HL-60 (cell line): ENCODE data around the gene LGR4.

Experiments used
- DNase-seq, 2 experiments: peaks; one replicate each; pipeline ENCODE4 v3.0.0-alpha.2; 2010 to 2020; ENCODE audit warnings: low read depth in 1 of 2, low spot score in 1 of 2
- H3K27ac ChIP-seq: fragments of 250-450 bp; sonication (Bioruptor Pico); replicated peaks from 2 replicates; pipeline ENCODE4 v1.5.1; 2020; ENCODE audit warnings: mild to moderate bottlenecking, moderate library complexity
- H3K27me3 ChIP-seq: fragments of 250-450 bp; sonication (Bioruptor Pico); 2 replicates; pipeline ENCODE4 v1.5.1; 2021; ENCODE audit warnings: mild to moderate bottlenecking, moderate library complexity; ENCODE audit not compliant: insufficient read depth, poor library complexity, severe bottlenecking
- H3K4me3 ChIP-seq: replicated peaks from 2 replicates; pipeline ENCODE4 v1.5.1; 2011; ENCODE audit warnings: mild to moderate bottlenecking, control low read depth, low read length; ENCODE audit not compliant: insufficient read depth
- CTCF ChIP-seq: IDR thresholded peaks from one replicate; pipeline ENCODE4 v1.5.1; 2011; ENCODE audit warnings: low read length, control low read depth, inconsistent platforms; ENCODE audit not compliant: insufficient read depth
- GABPA ChIP-seq: IDR thresholded peaks from 2 replicates; pipeline ENCODE4 v1.6.1; 2012; ENCODE audit warnings: low read depth
- POLR2AphosphoS5 ChIP-seq: IDR thresholded peaks from 2 replicates; pipeline ENCODE4 v1.6.1; 2012; ENCODE audit warnings: low read depth
- SPI1 ChIP-seq: IDR thresholded peaks from 2 replicates; pipeline ENCODE4 v1.6.1; 2012; ENCODE audit warnings: low read depth, mild to moderate bottlenecking, borderline replicate concordance
- TF ChIP-seq, protein P1 (sequence below): IDR thresholded peaks from 2 replicates; pipeline ENCODE4 v1.6.1; 2012; ENCODE audit warnings: low read depth; ENCODE audit not compliant: insufficient replicate concordance

Gene LGR4

DNA sequence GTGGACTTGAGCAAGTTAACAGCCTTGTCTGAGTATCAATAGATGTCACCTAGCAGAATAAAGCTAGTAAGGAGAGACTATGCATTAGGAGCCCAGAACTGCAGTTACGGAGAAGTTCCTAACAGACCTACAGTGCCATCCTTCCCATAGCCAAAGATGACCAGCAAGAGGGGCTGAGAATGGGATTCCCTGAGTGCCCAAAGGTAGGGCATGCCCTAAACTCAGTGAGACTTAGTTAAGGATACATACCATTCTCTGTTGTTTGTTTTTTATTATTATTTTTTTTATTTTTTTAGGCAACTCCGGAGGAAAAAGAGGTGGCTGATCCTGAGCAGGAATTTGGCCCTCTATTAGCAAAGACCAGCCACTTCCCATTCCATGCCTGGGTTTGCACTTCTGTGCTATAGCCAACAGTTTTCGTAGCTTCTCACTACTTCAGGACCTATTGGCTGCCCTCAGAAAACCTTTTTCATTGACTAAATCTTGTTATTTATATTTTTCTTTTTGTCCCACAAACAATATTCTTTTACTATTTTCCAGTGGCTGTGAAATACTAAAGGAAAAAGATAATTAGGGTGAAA lies 76.2 kb downstream of the LGR4 start:
- Histone ChIP-seq H3K27me3 (no peaks in the 10 kb centered on the region), H3K27ac (no peak overlapping the region), H3K4me3 (no peak overlapping the region)
- TF ChIP-seq, protein P1, sequence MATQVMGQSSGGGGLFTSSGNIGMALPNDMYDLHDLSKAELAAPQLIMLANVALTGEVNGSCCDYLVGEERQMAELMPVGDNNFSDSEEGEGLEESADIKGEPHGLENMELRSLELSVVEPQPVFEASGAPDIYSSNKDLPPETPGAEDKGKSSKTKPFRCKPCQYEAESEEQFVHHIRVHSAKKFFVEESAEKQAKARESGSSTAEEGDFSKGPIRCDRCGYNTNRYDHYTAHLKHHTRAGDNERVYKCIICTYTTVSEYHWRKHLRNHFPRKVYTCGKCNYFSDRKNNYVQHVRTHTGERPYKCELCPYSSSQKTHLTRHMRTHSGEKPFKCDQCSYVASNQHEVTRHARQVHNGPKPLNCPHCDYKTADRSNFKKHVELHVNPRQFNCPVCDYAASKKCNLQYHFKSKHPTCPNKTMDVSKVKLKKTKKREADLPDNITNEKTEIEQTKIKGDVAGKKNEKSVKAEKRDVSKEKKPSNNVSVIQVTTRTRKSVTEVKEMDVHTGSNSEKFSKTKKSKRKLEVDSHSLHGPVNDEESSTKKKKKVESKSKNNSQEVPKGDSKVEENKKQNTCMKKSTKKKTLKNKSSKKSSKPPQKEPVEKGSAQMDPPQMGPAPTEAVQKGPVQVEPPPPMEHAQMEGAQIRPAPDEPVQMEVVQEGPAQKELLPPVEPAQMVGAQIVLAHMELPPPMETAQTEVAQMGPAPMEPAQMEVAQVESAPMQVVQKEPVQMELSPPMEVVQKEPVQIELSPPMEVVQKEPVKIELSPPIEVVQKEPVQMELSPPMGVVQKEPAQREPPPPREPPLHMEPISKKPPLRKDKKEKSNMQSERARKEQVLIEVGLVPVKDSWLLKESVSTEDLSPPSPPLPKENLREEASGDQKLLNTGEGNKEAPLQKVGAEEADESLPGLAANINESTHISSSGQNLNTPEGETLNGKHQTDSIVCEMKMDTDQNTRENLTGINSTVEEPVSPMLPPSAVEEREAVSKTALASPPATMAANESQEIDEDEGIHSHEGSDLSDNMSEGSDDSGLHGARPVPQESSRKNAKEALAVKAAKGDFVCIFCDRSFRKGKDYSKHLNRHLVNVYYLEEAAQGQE = no peak
- TF ChIP-seq GABPA (no peak), POLR2AphosphoS5 (no peak), CTCF (no peak), SPI1 (no peak)
- no peak for DNase-seq

DNA sequence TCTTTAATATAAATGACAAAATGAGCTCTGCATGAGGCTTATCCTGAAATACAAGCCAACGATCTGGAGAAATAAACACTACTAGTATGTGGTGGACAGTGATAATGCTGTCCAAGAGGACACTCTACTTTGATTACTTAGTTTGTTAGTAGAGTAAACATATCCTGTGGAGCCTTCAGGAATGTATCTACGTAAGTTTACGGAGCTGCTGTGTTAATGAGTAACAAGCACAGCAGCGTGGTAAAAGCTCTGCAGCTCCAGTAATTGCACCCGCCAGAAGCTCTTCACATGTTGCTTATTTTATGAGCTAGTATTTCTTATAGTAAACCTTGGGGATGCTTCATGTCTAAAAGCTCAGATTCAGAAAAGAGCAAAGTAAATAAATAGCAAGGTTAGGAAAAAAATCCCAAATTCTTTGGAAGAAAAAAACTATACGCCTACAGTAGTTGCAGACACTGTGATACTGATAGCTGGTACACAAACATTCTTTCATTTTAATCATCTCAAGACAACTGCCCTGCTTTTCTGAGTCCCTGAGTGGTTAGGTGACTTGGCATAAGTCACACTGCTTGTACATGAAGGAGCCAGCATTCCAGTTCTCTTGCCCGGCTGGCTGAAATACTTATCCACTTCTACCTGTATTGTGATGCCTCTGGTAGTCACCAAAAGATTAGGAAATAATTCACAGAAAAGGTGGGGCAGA lies 76.9 kb downstream of the LGR4 start:
- TF ChIP-seq POLR2AphosphoS5 (no peak), SPI1 (no peak), CTCF (no peak), GABPA (no peak)
- TF ChIP-seq, protein P1 = no peak
- H3K27me3 ChIP-seq = no peaks in the 10 kb centered on the region
- no peak for DNase-seq

DNA sequence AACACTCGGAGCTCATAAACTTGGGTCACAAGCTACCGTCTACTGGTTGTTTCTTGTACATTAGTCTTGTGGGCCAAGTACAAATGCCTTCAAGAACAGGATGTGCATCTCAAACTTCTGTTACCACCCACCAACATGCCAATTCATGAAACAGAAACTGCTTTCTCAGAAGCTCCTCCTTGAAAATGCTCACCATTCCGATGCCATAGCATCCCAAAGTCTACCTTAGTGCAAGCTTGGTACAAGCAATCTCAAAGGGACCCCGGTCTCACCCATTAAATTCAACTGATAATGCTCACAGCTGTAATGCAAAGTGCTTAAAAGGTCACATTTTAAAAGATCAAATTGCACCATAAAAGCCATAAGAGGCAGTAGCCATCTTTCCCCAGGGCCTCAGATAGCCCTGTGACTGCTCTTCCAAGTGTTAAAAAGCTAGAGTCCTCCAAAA lies 77.8 kb downstream of the LGR4 start:
- H3K4me3 ChIP-seq = no peak overlapping the region
- TF ChIP-seq CTCF (no peak), GABPA (no peak), POLR2AphosphoS5 (no peak), SPI1 (no peak)
- TF ChIP-seq, protein P1 = no peak
- no peak for DNase-seq
- no peak overlapping the region for H3K27ac ChIP-seq
- H3K27me3 ChIP-seq = peaks cover 2% of the 10 kb centered on the region

More for the DNA sequence above, 76.9 kb downstream of the LGR4 start:
- no peak overlapping the region for H3K4me3 ChIP-seq
- no peak overlapping the region for H3K27ac ChIP-seq
